ENCODE data around the gene TRIP13. TPM values are rescaled to one million over a fixed set of nuclear protein-coding genes. Genes with fewer than 3 reads are reported as not detected.

TRIP13 gene
- polyA plus RNA-seq, 3 donors: 0.24 to 1.2 TPM; not detected in 1

GRCh38 chr5:962801-963200 lies 70.1 kb downstream of the TRIP13 start:
- H3K36me3 Mint-ChIP-seq: no peaks in the 10 kb centered on the region
- H3K4me2 ChIP-seq (replicated peaks; ENCODE audit: extremely low read depth, low read length, poor library complexity, severe bottlenecking): no peak overlapping the region
- no peaks in the 10 kb centered on the region for H3K4me1 ChIP-seq (ENCODE audit: control insufficient read depth in 1 of 2, insufficient read depth in 2 of 2, low read length in 2 of 2)
- no peaks in the 10 kb centered on the region for H3K9me3 ChIP-seq (replicated peaks in 1 of 2; ENCODE audit: control insufficient read depth in 1 of 2, insufficient read depth in 1 of 2, low read length in 2 of 2)
- H3K36me3 ChIP-seq (replicated peaks in 1 of 2; ENCODE audit: control insufficient read depth in 1 of 2, insufficient read depth in 2 of 2, low read length in 2 of 2): no peaks in the 10 kb centered on the region
- TF ChIP-seq CTCF (IDR thresholded peaks at IDR 0.05): no peak
- peaks cover 3% of the 10 kb centered on the region for H3K4me1 Mint-ChIP-seq
- H3K27me3 ChIP-seq (ENCODE audit: control insufficient read depth in 2 of 2, insufficient read depth in 2 of 2, low read length in 2 of 2): no peaks in the 10 kb centered on the region
- H3K9ac ChIP-seq (ENCODE audit: insufficient read depth, low read length, poor library complexity, severe bottlenecking): no peak overlapping the region
- intact Hi-C loops (cut with micrococcal nuclease): no loop called here
- no peak for DNase-seq
- H3K4me3 ChIP-seq (replicated peaks in 1 of 3; ENCODE audit: low read depth in 2 of 3, low read length in 3 of 3): no peak overlapping the region
- H2AFZ ChIP-seq (ENCODE audit: insufficient read depth, low read depth, low read length, poor library complexity, severe bottlenecking): no peak overlapping the region
- peaks cover 6 to 23% (median 13%) of the 10 kb centered on the region in 3 donors for H3K27me3 Mint-ChIP-seq (ENCODE audit: low read depth in 3 of 3)
- 96% methylated on average over 9 of the region's 12 CpGs for WGBS (ENCODE audit: insufficient coverage)
- H4K20me1 ChIP-seq (ENCODE audit: insufficient read depth, low read length): no peaks in the 10 kb centered on the region
- no peak overlapping the region for H3K4me3 Mint-ChIP-seq
- peak overlapping the region in 1 of 7 donors; percentile 12 for H3K27ac Mint-ChIP-seq
- no peaks in the 10 kb centered on the region for H3K79me2 ChIP-seq (ENCODE audit: insufficient read depth, low read length)
- no peaks in the 10 kb centered on the region for H3K9me3 Mint-ChIP-seq
- H3K27ac ChIP-seq (ENCODE audit: low read depth in 1 of 2, low read length in 2 of 2): no peak overlapping the region

DNA sequence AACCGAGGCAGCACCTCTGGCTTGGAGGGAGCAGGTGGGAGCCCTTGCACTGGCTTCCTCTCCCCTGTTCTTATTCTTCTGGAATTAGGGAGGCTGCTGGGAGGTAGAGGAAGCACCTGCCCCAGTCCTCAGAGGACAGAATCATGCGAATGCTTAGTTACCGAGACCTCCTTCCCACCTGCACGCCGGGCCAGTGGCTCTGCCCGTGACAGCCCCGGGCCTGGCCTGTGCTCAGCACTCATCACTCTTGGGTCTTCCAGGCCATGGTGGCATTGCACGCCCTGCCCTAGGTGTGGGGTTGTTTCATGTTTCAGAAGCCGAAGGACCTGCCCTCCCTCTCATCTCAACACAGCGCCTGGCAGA lies 70.6 kb downstream of the TRIP13 start:
- Histone ChIP-seq H3K4me2 (replicated peaks; ENCODE audit: extremely low read depth, low read length, poor library complexity, severe bottlenecking) (no peak overlapping the region), H3K4me3 (replicated peaks in 1 of 3; ENCODE audit: low read depth in 2 of 3, low read length in 3 of 3) (no peak overlapping the region), H3K27me3 (ENCODE audit: control insufficient read depth in 2 of 2, insufficient read depth in 2 of 2, low read length in 2 of 2) (peaks cover 0 to 3% of the 10 kb centered on the region in 2 donors), H3K27ac (ENCODE audit: low read depth in 1 of 2, low read length in 2 of 2) (no peak overlapping the region), H3K9me3 (replicated peaks in 1 of 2; ENCODE audit: control insufficient read depth in 1 of 2, insufficient read depth in 1 of 2, low read length in 2 of 2) (no peaks in the 10 kb centered on the region), H3K9ac (ENCODE audit: insufficient read depth, low read length, poor library complexity, severe bottlenecking) (no peak overlapping the region), H3K4me1 (ENCODE audit: control insufficient read depth in 1 of 2, insufficient read depth in 2 of 2, low read length in 2 of 2) (no peaks in the 10 kb centered on the region), H3K36me3 (replicated peaks in 1 of 2; ENCODE audit: control insufficient read depth in 1 of 2, insufficient read depth in 2 of 2, low read length in 2 of 2) (no peaks in the 10 kb centered on the region), H3K79me2 (ENCODE audit: insufficient read depth, low read length) (no peaks in the 10 kb centered on the region), H2AFZ (ENCODE audit: insufficient read depth, low read depth, low read length, poor library complexity, severe bottlenecking) (no peak overlapping the region), H4K20me1 (ENCODE audit: insufficient read depth, low read length) (no peaks in the 10 kb centered on the region)
- Mint-ChIP-seq H3K9me3 (no peaks in the 10 kb centered on the region), H3K4me3 (no peak overlapping the region), H3K27ac (peak overlapping the region in 1 of 7 donors; percentile 10), H3K4me1 (peaks cover 3% of the 10 kb centered on the region), H3K27me3 (ENCODE audit: low read depth in 3 of 3) (peaks cover 6 to 24% (median 15%) of the 10 kb centered on the region in 3 donors), H3K36me3 (no peaks in the 10 kb centered on the region)
- intact Hi-C loops (cut with micrococcal nuclease): no loop called here
- no CpG with 5 or more reads among the region's 10 CpGs for WGBS (ENCODE audit: insufficient coverage)
- TF ChIP-seq CTCF (IDR thresholded peaks at IDR 0.05): no peak
- DNase-seq: no peak
